HuH-7.5 (cell line): ENCODE data around the gene SGK2.

Source experiments
- DNase-seq: peaks from one replicate; pipeline ENCODE4 v3.0.0; 2011; ENCODE audit warnings: low spot score

SGK2 gene

DNA sequence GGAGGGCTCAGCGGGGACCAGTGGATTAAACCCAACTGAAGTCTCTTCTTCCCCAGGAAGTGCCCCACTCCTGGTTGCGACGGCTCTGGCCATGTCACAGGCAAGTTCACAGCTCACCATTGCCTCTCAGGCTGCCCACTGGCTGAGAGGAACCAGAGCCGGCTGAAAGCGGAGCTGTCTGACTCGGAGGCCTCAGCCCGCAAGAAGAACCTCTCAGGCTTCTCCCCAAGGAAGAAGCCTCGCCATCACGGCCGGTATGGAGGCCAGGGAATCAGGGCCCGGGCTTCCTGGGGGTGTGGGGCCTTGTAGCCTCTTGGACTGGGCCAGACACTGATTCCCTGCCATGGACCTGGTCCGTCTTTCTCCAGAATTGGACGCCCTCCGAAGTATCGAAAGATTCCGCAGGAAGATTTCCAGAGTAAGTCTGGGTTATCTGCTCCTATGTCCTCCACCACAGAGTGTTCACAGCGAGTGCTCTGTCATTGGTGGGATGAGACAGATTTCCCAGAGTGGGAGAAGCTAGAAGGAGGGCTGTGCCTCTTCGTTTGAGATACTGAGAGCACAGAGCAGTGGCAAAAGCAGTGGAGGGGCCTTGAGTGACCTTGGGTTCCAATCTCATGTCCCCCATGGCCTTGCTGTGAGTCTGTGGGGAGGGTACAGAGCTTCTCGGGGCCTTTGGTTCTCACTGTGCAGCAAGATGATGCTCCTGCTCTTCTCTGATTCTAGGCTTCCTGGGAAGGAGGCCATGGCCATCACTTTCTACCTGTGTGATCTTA lies 22.6 kb upstream of the SGK2 start:
- no peak for DNase-seq

DNA sequence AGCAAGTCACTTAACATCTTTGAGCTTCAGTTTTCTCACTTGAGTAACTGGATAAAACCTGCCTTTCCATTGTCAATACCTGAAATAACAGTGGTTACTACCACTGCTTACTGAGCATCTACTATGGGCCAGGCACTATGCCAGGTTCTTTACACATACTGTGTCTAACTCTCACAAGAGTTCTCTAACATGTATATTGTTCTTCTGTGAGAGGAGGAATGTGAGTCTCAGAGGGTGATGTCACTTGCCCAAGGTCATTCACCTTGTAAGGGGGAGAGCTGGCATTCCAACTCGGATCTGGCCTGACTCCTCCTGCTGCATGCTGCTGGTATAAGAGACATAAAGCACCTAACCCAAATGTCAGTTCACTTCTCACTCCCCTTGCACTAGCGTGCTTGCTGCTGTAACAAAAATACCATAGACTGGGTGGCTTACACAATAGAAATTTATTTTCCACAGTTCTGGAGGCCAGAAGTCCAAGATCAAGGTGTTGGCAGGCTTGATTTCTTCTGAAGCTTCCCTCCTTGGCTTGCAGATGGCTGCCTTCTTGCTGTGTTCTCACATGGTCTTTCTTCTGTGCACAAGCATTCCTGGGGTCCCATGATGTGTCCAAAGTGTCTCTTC lies 21.9 kb upstream of the SGK2 start:
- no peak for DNase-seq

DNA sequence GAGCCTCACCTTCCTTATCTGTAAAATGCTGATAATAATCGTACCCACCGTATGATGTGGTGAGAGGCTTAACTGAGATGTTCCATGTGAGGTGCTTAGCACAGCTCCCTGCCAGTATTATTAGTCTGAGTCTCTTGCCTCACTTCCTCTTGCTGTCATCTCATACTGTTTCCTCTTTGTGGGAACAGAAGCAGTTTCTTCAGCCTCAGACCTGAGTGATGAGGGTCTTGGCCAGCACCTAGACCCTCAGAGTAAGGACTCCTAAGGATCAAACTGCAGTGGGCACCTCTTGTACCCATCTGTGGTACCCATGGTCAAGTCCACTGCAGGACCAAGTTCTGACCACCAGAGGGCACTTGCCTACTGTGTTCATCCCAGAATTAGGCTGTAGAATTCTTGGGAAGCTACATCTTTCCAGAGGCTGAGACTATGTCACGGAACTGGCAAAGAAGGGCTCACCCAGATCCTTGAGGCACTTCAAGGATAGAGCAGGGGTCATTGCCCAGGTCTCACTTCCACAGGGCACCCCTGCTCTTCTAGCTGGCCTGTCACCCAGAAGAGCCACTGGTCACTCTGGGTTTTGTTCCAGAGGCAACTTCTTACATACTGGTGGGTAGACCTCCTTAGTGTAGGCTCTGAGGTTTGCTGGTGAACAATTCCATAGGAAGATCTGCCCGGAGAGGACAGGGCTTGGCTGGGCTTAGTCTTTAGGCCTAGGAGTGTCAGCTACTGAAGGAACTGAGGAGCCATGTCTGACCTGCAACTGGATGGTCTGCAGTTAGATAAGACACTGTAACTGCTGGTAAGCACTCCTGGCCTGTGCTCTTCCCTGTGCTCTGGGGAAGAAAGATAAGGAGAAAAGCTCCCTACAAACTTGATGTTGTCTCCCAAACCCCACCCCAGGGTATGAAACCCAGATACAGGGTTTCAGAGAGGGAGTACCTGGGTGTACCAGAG lies 20.6 kb upstream of the SGK2 start:
- DNase-seq = peak; percentile 58

DNA sequence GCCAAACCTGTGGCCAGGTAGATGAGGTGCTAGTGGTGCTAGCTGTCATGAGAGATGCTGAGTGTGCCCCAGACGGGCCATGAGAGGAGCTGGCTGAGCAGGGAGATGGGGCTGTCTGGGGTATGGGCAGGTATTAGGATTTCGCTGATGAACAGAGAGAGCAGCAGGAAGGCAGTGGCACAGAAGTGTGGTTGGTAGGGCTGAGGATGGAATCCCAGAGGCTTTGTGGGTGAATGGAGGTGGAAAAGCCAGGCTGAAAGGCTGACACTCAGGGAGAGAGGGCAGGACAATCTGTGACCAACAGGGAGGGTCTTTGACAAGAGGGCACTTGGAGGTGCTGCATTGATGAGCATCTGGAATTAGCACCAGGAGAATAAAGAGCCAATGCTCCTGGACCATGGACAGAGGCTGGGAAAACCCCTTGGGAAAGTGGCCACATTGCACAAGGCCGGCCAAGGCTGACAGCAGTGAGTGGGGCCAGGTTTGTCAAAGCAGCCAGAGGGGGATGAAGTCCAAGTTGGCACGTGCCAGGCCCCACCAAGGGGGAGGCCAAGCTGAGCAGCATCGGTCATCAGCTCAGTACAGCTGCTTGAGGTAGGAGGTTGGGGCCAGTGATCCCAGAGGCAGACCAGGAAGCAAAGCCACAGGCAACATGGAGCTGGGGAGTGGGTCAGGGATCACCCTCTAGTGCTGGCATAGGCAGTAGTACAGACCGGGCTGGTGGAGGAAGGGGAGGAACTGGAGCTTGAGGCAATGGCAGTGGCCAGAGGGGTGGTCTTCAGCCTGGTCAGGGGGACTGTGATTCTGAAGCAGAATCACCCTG lies 19.7 kb upstream of the SGK2 start:
- DNase-seq = no peak

DNA sequence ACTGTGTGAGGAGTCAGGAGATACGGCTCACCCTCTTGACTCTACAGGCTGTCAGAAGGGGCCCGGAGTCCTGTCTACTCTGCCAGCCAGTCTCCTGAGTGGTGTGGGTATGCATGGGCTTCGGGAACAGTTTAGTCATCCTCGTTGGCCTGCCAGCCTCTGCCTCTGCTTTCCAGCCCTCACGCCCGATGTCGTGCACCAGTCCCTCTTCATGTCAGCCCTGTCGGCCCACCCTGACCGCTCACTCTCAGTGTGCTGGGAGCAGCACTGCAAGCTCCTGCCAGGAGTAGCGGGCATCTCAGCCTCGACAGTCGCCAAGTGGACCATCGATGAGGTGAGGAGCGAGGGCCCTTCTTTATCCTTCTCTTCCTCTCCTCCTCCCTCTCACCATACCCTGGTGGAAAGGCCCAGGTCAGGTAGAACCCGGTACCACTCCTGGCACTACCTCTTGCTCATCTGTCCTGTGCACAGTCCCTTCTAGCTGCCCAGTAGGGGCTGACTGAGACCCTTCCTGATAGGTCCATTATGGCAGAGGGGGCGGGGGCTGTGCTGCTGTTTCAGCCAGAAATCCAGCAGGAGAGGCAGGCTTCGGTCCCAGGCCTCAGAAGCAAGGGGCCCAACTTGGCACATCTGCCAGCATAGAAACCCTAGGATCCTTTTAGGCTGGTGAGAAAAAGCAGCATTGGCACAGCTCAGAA lies 18.7 kb upstream of the SGK2 start:
- no peak for DNase-seq

DNA sequence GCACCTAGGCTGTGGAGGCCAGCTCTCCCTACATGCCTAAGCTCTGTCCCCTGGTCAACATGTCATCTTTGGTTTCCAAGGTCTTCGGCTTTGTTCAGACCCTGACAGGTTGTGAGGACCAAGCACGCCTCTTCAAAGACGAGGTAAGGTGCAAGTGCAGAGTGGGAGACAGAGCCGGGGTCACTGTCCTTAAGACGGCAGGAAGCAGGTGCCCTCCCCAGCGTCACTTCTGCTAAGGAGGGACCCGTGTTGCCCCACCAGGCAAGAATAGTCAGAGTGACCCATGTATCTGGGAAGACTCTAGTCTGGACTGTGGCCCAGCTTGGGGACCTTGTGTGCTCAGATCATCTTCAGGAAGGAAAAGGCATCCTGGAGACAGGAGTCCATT lies 18.2 kb upstream of the SGK2 start:
- DNase-seq = no peak

DNA sequence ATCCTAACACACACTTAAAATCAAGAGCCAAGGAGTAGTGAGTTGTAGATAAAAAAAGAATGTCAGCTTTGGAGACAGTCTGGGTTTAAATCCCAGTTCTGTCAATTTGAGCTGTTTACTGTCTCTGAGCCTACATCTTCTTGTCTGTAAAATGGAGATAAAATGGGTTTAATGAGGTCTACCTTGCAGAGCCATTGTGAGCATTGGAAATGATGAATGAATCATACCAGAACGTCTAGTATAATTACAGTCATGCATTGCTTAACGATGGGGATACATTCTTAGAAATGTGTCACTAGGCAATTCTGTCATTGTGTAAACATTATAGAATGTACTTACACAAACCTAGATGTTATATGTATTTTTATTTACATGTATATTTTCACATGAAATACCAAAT lies 17.6 kb upstream of the SGK2 start:
- DNase-seq = no peak

DNA sequence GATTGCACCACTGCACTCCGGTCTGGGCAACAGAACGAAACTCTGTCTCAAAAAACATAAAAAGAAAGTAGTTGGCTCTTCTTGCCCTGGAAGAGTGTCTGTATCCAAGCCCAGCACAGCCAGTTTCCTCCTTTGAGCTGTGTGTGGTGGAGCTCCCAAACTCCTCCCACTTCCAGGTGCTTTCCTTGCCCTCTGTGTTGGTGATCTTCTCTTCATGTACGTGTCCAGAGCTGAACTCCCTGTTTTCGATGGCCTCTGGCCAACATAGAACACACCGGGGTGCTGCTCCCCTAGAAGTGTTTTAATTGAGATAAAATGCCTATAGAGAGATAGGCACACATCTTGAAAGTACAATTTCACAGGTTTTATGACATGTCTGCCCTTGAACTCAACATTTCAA lies 16.7 kb upstream of the SGK2 start:
- DNase-seq = no peak

DNA sequence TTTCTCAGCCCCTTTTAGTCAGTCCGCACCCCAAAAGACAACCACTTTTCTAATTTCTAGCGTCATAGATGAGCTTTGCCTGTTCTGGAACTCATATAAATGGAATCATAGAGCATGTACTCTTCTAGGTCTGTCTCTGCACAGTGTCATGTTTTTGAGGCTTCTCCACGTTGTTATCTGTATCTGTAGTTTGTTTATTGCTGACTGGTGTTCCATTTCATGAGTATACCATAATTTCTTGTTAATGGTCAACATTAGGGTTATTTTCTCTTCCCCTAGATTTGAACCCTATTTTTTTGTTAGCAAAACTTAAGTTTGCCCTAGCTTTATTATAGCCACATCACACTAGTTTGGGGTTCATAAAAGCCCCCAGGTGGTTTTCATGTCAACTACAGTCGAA lies 16.2 kb upstream of the SGK2 start:
- DNase-seq = no peak

DNA sequence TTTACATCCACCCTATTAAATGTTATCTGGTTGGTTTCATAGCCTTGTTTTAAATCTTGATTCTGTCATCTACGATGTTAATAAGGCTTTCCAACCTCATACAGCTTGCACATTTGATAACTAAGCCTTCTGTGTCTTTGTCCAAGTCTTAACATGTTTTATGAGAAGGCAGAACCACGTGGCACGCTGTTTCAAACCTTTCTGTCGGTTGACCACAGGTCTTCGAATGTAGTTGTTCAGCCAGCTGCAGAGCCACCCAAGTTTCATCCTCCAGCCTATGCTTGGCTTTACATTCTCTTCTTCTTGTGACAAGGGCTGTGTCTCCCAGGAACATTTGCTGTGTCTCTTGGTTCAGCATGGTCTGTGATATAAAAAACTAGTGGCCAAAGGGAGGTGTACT lies 15.7 kb upstream of the SGK2 start:
- DNase-seq = no peak

DNA sequence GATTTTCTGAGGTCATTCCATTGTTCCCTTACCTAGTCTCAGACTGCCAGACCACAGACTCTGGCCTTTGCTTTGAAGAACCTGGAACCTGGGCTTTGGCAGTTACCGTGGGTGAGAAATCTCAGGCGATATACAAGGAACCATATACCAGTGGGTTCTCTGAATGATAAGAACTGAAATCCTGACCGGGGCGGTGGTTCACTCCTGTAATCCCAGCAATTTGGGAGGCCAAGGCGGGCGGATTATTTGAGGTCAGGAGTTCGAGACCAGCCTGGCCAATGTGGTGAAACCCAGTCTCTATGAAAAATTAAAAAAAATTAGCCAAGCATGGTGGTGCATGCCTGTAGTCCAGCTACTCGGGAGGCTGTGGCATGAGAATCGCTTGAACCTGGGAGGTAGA lies 14.3 kb upstream of the SGK2 start:
- DNase-seq = no peak

DNA sequence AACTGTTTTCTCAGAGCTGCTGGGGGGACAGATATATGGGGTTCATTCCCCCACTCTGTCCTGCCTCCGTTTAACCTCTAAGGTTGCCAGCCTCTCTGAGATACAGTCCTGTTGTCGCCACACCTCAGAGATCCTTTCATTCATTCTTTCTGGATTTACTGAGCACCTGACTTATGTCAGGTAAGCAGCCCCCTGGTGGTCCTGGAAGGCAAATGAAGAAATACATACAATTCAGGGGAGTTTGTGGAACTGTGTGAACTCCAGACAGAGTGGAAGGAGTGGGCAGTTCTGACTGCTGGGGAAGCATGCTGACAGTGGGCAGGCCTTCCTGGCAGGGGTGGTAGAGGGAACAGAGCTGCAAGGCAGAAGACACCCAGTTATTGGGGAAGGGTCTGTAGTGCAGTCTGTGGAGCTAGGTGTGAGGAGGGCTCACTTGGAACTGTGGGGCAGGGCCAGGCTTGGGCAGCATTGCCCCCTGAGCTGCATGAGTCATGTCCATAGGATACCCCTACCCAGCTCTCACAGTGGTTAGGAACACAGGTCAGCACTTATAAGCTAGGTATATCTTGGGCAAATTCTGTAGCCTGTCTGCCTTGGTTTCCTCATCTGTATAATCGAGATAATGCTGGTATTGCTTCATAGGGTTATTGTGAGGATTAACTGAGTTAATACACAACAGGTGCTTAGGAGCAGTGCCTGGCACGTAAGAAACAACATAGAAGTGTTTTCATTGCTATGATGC lies 12.8 kb upstream of the SGK2 start:
- DNase-seq = no peak

DNA sequence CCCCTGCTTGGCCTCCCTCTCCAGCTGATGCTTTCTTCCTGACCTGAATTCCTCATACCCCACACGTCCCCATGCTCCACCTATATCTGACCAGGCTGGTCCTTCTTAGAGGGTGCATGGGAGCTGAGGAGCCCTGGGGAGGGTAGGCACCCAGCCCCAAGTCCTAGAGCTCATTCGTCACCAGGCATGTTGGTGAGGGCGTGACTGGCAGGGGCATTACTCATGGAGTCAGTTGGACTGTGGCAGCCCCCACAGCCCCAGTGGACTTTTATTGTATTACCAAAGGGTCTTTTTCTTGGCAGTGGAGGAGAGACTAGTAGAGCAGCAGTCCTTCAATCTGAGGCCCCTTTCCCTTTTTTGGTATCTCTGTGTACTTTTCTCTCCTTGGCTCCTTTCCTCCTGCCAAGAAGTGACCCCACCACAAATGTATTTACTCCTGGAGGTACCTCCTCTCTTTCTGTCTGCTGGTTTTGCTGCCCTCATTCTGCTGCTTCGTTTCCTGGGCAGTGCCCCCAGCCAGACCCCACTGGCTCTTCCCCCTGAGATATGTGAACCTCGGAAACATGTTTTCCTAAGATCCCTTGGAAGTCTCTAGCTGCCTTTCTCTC lies 10.4 kb upstream of the SGK2 start:
- no peak for DNase-seq

DNA sequence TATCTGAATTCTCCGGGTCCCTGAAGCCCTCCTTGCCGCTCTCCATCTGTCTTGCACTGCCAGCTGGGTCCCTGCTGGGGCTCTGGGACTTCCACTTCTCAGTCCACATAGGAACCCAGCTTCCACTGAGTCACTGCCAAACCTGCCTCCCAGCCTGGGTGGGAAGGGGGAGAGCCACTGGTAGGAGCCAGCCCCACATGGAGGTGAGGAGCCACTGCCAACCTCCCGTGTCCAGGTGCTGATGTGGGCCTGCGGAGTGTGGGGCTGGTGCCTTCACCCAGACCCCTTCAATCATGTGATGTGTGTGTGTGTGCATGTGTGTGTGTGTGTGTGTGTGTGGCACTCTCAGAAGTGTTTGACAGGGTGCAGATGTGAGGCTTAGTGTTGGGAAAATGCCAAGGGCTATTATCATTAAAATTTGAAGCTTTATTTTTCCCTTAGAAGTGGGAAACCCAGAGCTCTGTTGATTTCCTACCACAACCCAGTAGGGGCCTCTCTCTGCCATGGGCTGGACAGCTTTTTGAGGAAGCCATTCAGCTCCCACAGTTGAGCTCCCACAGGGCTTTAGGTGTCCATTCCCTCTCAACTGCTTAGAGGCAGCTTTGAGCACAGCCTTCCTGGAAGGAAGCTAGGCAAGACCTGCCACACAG lies 9.3 kb upstream of the SGK2 start:
- DNase-seq = no peak

DNA sequence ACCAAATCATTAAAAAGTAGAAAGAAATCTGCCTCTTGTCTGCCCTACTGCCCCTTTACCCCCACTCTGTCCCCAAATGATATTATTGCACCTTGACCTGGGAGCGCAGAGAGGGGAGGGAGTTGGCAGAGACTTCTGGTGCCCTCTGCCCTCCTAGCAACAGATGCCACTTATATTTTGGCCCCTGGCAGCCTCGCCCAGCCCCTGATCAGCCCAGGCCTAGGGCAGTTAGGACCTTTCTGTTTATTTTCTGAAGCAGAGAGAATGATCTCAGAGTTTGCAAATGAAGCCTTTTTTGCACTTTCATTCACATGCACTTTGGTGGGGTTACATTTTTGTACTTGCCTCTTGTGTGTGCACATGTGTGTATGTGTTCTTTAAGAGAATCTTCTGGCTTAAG lies 8.4 kb upstream of the SGK2 start:
- DNase-seq = no peak

DNA sequence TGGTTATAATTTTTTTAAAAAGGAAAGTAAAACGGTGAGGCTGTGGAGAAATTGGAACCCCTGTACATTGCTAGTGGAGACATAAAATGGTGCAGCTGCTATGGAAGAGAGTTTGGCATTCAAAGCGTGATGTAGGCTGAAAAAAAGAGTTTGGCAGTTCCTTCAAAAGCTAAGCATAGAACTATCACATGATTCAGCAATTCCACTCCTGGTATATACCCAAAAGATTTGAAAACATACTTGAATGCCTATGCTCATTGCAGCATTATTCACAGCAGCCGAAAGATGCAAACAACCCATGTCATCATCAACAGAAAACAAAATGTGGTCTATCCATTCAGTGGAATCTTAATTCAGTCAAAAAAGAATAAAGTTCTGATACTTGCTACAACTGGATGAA lies 4.5 kb upstream of the SGK2 start:
- no peak for DNase-seq

DNA sequence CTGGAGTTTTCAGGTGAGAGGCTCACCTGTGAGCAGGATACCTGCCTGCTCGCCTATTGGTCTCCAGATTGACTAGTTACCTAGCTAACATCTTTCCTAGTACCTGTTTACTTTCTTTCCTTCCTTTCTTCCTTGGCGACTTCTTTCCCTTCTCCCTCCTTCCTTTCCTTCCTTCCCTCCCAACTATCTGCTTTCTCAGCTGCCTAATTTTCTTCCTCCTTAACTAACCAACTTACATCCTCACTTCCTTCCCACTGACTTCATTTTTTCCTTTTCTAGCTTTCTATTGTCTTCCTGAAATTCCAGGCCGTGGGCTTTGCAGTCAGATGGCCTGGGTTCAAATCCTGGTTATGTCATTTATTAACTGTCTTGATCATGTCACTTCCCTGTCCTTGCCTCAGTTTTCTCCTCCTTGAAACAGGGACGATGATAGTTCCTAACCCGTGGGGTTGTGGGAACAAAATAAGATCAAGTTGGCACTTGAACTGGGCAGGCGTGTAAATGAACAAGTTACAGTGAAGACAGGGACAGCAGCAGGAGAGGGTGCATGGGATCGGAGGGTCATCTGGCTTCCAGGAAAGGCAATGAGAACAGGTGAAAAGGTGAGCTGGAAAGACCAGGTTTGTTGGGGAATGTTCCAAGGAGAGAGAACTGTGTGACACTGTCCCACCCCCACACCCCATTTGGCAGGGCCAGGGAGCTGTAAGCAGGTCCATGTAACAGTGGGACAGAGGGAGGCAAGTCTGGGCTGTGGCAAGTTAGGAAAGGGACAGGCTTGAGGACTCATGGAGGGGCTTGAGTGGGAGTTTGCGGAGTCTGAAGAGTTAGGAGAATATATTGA lies 540 bp downstream of the SGK2 start:
- no peak for DNase-seq

DNA sequence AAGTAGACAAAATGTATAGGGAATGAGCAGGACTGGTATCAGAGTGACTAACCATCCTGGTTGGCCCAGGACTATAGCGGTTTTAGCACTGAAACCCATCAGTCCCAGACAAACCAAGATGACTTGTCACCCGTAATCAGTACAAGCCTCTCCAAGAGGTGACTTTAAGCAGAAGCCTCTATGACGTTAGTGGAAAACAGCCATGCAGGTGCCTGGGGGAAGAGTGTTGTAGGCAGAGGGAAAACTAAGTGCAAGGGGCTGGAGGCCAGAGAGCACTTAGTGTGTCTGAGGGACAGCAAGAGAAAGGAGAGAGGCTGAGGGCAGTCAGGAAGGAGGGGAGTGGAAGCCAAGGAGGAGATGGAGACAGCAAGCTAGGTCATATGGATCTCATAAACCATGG lies 2.1 kb downstream of the SGK2 start:
- DNase-seq = no peak

DNA sequence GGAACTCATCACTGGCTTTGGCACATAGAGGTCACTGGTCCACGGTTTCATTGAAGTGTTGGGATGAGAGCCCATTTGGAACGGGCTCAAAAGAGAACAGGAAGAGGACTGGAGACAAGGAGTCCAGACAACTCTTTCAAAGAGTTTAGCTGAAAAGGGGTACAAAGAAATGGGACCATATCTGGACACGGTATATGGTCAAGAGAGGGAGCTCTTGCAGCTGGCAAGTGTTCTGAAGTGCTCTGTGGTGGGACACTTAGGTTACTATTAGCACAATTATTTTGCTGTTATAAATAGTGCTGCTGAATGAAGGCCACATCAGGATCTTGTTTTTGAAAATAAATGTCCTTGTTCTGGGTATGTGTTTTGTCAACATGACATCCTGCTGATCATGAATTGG lies 4.6 kb downstream of the SGK2 start:
- no peak for DNase-seq
